DOHH2 (cell line): Measurements from ENCODE around the gene CLIC4.

Experiments
- CTCF ChIP-seq: fragments of 200-600 bp; sonication (generic); IDR thresholded peaks from one replicate; pipeline ENCODE4 v1.5.1; 2014; ENCODE audit warnings: antibody characterized with exemption, mild to moderate bottlenecking, low read depth, low read length; ENCODE audit not compliant: poor library complexity, severe bottlenecking
- EZH2phosphoT487 ChIP-seq: fragments of 200-600 bp; sonication (generic); IDR thresholded peaks from 2 replicates; pipeline ENCODE4 v1.6.1; 2017; ENCODE audit warnings: borderline replicate concordance, mild to moderate bottlenecking, antibody characterized with exemption, low read length, moderate library complexity, mixed read lengths

GRCh38 chr1:24725209-24725651 lies 20.0 kb upstream of the CLIC4 start:
- TF ChIP-seq CTCF (no peak), EZH2phosphoT487 (no peak)
